HG03354 (cell line): ENCODE measurements around the gene HDAC4.

Experiments
- ATAC-seq: cut with Tn5 transposase; IDR thresholded peaks from one replicate; pipeline ENCODE4 v1.9.1; 2021; ENCODE audit warnings: mild to moderate bottlenecking; ENCODE audit not compliant: unreplicated experiment, poor library complexity, severe bottlenecking

HDAC4 gene

GRCh38 chr2:239399433-239399920 lies 1.3 kb downstream of the HDAC4 start:
- ATAC-seq = no peak

GRCh38 chr2:239398521-239398921 lies 2.3 kb downstream of the HDAC4 start:
- ATAC-seq = no peak

GRCh38 chr2:239397931-239398471 lies 2.8 kb downstream of the HDAC4 start:
- no peak for ATAC-seq

- no peak for ATAC-seq
These were observed 3.7 kb downstream of the HDAC4 start for GRCh38 chr2:239396881-239397681.

- ATAC-seq = no peak
These were observed 5.3 kb downstream of the HDAC4 start for GRCh38 chr2:239395524-239395923.

GRCh38 chr2:239394978-239395377 lies 5.8 kb downstream of the HDAC4 start:
- ATAC-seq = no peak

- no peak for ATAC-seq
These were observed 6.4 kb downstream of the HDAC4 start for GRCh38 chr2:239394346-239394945.

GRCh38 chr2:239393941-239394340 lies 6.9 kb downstream of the HDAC4 start:
- no peak for ATAC-seq

- no peak for ATAC-seq
These were observed 7.4 kb downstream of the HDAC4 start for GRCh38 chr2:239393388-239393940.

- ATAC-seq = no peak
These were observed 8.0 kb downstream of the HDAC4 start for GRCh38 chr2:239392688-239393387.

GRCh38 chr2:239392072-239392357 lies 8.8 kb downstream of the HDAC4 start:
- no peak for ATAC-seq

- ATAC-seq = no peak
These were observed 9.3 kb downstream of the HDAC4 start for GRCh38 chr2:239391286-239392071.

GRCh38 chr2:239390546-239391285 lies 10.1 kb downstream of the HDAC4 start:
- no peak for ATAC-seq

GRCh38 chr2:239389414-239390329 lies 11.1 kb downstream of the HDAC4 start:
- no peak for ATAC-seq

- ATAC-seq = no peak
These were observed 12.3 kb downstream of the HDAC4 start for GRCh38 chr2:239388236-239389151.

GRCh38 chr2:239387811-239388210 lies 13.0 kb downstream of the HDAC4 start:
- no peak for ATAC-seq

- no peak for ATAC-seq
These were observed 13.9 kb downstream of the HDAC4 start for GRCh38 chr2:239386872-239387445.
